ENCODE measurements around the gene ZNF232. TPM values are rescaled to one million over a fixed set of nuclear protein-coding genes. Genes with fewer than 3 reads are reported as not detected.

ZNF232 gene
- total and polyA plus RNA-seq, 5 donors from 2014 or later, result 4.6 to 12.3 (median 8.0) TPM

DNA sequence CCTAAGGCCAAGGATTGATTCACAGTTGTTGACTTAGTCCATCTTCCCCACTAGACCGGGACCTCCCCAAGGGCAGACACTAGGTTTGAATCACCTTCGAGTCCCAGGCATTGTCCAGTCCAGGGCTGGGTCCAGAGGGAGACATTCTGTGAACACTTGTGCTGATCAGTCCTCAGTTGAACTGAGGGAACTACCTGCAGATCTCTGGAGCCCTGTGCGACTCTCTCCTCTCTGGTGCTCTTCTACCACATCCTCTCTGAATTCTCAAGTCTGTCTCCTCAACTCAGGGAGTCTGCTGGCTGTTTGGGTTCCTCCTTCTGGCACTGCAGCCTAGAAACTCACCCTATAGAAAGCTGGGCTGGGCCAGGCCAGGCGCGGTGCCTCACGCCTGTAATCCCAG is 10.8 kb downstream of the ZNF232 start:
- Mint-ChIP-seq H3K27me3 (peaks cover 8% of the 10 kb centered on the region), H3K4me3 (peak overlapping the region in 1 of 4 donors; percentile 38), H3K9me3 (peaks cover 2 to 30% (median 10%) of the 10 kb centered on the region in 7 donors), H3K27ac (peak overlapping the region in 1 of 3 donors; percentile 91), H3K4me1 (peaks cover 0 to 9% (median under 1%) of the 10 kb centered on the region in 4 donors), H3K36me3 (peaks cover 9% of the 10 kb centered on the region)
- Histone ChIP-seq H3K4me1 (ENCODE audit: control insufficient read depth, insufficient read depth, low read length, poor library complexity, severe bottlenecking) (peaks cover 8% of the 10 kb centered on the region), H3K27ac (ENCODE audit: insufficient read depth, low read length, poor library complexity, severe bottlenecking) (no peak overlapping the region), H3K9me3 (ENCODE audit: control insufficient read depth in 2 of 2, low read length in 2 of 2) (peaks cover 7 to 18% of the 10 kb centered on the region in 2 experiments), H3K27me3 (ENCODE audit: control insufficient read depth, insufficient read depth, low read length) (no peaks in the 10 kb centered on the region), H3K4me3 (ENCODE audit: low read depth, low read length) (no peak overlapping the region), H3K36me3 (ENCODE audit: control insufficient read depth, insufficient read depth, low read length) (peaks cover 2% of the 10 kb centered on the region)
- DNase-seq (no peak), ATAC-seq (ENCODE audit: low read depth in 2 of 2) (no peak)

DNA sequence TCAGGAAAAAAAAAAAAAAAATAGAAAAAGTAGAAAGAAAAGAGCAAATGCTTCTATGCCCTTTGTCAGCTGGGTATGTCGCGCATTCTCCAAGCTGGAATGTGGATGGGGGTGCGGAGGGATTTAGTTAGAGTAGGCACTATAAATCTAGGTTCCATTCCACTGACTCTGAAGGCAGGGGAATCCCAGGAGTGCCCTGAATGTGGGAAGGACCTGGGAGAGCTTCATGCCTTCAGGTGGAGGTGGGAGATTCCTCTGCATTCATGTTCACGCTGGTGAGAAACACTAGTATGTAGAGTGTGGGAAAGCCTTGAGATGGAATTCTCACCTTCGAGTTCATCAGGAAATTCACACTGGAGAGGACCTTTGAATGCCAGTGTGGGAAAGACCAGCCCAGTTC is 12.4 kb downstream of the ZNF232 start:
- Histone ChIP-seq H3K4me3 (ENCODE audit: low read depth, low read length) (no peak overlapping the region), H3K27me3 (ENCODE audit: control insufficient read depth, insufficient read depth, low read length) (no peaks in the 10 kb centered on the region), H3K9me3 (ENCODE audit: control insufficient read depth in 2 of 2, low read length in 2 of 2) (peaks cover 19 to 34% of the 10 kb centered on the region in 2 experiments), H3K27ac (ENCODE audit: insufficient read depth, low read length, poor library complexity, severe bottlenecking) (no peak overlapping the region), H3K4me1 (ENCODE audit: control insufficient read depth, insufficient read depth, low read length, poor library complexity, severe bottlenecking) (peaks cover 8% of the 10 kb centered on the region), H3K36me3 (ENCODE audit: control insufficient read depth, insufficient read depth, low read length) (no peaks in the 10 kb centered on the region)
- H3K36me3 Mint-ChIP-seq, result peaks cover 6% of the 10 kb centered on the region
- peaks cover 0 to 9% (median under 1%) of the 10 kb centered on the region in 4 donors for H3K4me1 Mint-ChIP-seq
- H3K27ac Mint-ChIP-seq, result no peak overlapping the region
- ATAC-seq (ENCODE audit: low read depth in 2 of 2) (no peak), DNase-seq (no peak)
- peaks cover 3 to 37% (median 14%) of the 10 kb centered on the region in 7 donors for H3K9me3 Mint-ChIP-seq
- no peak overlapping the region for H3K4me3 Mint-ChIP-seq
- peaks cover 14% of the 10 kb centered on the region for H3K27me3 Mint-ChIP-seq

DNA sequence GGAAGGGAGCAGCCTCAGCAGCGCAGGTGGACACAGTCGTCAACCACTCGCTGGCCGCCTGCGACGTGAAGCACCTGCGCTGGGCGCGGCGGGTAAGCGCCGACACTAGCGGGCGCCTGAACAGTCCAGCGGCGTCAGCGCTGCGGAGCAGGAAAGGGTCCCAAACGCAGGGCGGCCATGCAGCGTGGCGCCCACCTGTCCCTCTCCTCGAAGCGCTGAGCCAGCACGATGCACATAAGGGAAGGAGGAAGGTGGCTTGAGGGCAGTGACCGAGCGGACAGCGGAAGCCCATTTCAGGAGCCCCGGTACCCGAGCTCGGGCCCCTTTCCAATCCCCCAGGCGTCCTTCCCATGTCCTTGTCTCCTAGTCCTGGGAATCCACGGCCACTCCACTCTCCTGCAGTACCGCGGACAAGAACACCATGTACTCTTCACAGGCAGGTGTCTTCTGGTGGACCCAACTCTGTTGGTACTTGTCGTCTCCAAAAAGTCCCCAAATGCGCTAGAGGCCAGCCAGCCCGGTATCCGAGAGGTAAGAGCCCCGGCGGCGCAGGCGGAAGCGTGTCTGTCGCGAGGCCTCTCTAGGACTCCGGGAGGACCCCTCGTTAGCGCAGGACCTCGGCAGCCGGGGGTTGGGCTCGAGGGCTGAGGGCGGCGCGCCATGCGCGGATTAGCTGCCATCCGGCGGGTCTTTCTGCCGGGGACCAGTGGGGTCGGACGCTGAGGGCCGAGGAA is 14.4 kb downstream of the ZNF232 start:
- DNase-seq (peak; percentile 11 to 46 (median 20)), ATAC-seq (ENCODE audit: low read depth in 2 of 2) (peak; percentile 59 to 67)
- peak overlapping the region in 1 of 3 donors; percentile 78 for H3K27ac Mint-ChIP-seq
- peaks cover 37 to 54% of the 10 kb centered on the region in 2 experiments for H3K9me3 ChIP-seq (ENCODE audit: control insufficient read depth in 2 of 2, low read length in 2 of 2)
- peaks cover 14% of the 10 kb centered on the region for H3K27me3 Mint-ChIP-seq
- peaks cover 3% of the 10 kb centered on the region for H3K36me3 ChIP-seq (ENCODE audit: control insufficient read depth, insufficient read depth, low read length)
- peaks cover 8% of the 10 kb centered on the region for H3K4me1 ChIP-seq (ENCODE audit: control insufficient read depth, insufficient read depth, low read length, poor library complexity, severe bottlenecking)
- peaks cover 11% of the 10 kb centered on the region for H3K36me3 Mint-ChIP-seq
- H3K27me3 ChIP-seq (ENCODE audit: control insufficient read depth, insufficient read depth, low read length), result no peaks in the 10 kb centered on the region
- H3K9me3 Mint-ChIP-seq, result peaks cover 3 to 44% (median 24%) of the 10 kb centered on the region in 7 donors
- no peak overlapping the region for H3K4me3 ChIP-seq (ENCODE audit: low read depth, low read length)
- H3K4me1 Mint-ChIP-seq, result peaks cover 0 to 9% (median under 1%) of the 10 kb centered on the region in 4 donors
- H3K27ac ChIP-seq (ENCODE audit: insufficient read depth, low read length, poor library complexity, severe bottlenecking), result no peak overlapping the region
- peak overlapping the region; percentile 69 to 90 (median 78) for H3K4me3 Mint-ChIP-seq

DNA sequence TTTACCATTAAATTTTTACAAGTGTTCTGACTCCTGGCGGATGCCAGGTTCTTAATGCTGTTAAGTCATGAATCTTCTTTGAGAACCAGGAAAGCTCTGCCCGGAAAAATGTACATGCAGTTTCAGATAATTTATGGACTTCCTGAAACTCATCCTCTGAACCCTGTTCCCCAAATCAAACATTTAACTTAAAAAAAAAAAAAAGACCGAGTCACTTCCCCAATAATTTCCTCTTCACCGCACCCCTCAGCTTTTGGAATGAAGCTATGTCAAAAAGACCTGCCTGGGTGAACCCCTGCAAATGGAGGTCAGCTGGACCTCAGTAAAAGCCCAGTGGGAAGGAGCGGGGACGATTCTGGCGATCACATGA is 15.0 kb downstream of the ZNF232 start:
- no peak overlapping the region for H3K27ac Mint-ChIP-seq
- ATAC-seq (ENCODE audit: low read depth in 2 of 2) (no peak), DNase-seq (no peak)
- H3K27ac ChIP-seq (ENCODE audit: insufficient read depth, low read length, poor library complexity, severe bottlenecking), result no peak overlapping the region
- peaks cover 9% of the 10 kb centered on the region for H3K36me3 ChIP-seq (ENCODE audit: control insufficient read depth, insufficient read depth, low read length)
- peaks cover 8% of the 10 kb centered on the region for H3K4me1 ChIP-seq (ENCODE audit: control insufficient read depth, insufficient read depth, low read length, poor library complexity, severe bottlenecking)
- H3K9me3 Mint-ChIP-seq, result peaks cover 3 to 49% (median 24%) of the 10 kb centered on the region in 7 donors
- peaks cover 43 to 59% of the 10 kb centered on the region in 2 experiments for H3K9me3 ChIP-seq (ENCODE audit: control insufficient read depth in 2 of 2, low read length in 2 of 2)
- peaks cover 14% of the 10 kb centered on the region for H3K27me3 Mint-ChIP-seq
- H3K4me3 ChIP-seq (ENCODE audit: low read depth, low read length), result no peak overlapping the region
- H3K4me3 Mint-ChIP-seq, result peak overlapping the region; percentile 21 to 90 (median 78)
- H3K27me3 ChIP-seq (ENCODE audit: control insufficient read depth, insufficient read depth, low read length), result no peaks in the 10 kb centered on the region
- H3K4me1 Mint-ChIP-seq, result peaks cover 0 to 9% (median under 1%) of the 10 kb centered on the region in 4 donors
- peaks cover 15% of the 10 kb centered on the region for H3K36me3 Mint-ChIP-seq

DNA sequence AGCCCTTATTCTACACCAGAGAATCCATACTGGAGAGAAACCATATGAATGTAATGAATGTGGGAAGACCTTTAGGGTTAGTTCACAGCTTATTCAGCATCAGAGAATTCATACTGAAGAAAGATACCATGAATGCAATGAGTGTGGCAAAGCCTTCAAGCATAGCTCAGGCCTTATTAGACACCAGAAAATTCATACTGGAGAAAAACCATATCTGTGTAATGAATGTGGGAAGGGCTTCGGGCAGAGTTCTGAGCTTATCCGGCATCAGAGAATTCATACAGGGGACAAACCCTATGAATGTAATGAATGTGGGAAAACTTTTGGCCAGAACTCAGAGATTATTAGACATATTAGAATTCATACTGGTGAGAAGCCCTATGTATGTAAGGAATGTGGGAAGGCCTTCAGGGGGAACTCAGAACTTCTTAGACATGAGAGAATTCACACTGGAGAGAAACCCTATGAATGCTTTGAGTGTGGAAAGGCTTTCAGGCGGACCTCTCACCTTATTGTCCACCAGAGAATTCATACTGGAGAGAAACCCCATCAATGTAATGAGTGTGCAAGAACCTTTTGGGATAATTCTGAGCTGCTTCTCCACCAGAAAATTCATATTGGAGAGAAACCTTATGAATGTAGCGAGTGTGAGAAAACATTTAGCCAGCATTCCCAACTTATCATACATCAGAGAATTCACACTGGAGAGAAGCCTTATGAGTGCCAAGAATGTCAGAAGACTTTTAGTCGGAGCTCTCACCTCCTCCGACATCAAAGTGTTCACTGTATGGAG is 19.3 kb downstream of the ZNF232 start:
- Mint-ChIP-seq H3K9me3 (peaks cover 0 to 81% (median 52%) of the 10 kb centered on the region in 7 donors), H3K36me3 (peaks cover 49% of the 10 kb centered on the region), H3K4me1 (peaks cover 0 to 8% (median 3%) of the 10 kb centered on the region in 4 donors), H3K27ac (peak overlapping the region in 1 of 3 donors; percentile 26), H3K27me3 (peaks cover 10% of the 10 kb centered on the region), H3K4me3 (no peak overlapping the region)
- H3K4me1 ChIP-seq (ENCODE audit: control insufficient read depth, insufficient read depth, low read length, poor library complexity, severe bottlenecking), result peaks cover 4% of the 10 kb centered on the region
- peaks cover 78 to 100% of the 10 kb centered on the region in 2 experiments for H3K9me3 ChIP-seq (ENCODE audit: control insufficient read depth in 2 of 2, low read length in 2 of 2)
- H3K27ac ChIP-seq (ENCODE audit: insufficient read depth, low read length, poor library complexity, severe bottlenecking), result no peak overlapping the region
- DNase-seq (no peak), ATAC-seq (ENCODE audit: low read depth in 2 of 2) (no peak)
- peaks cover 44% of the 10 kb centered on the region for H3K36me3 ChIP-seq (ENCODE audit: control insufficient read depth, insufficient read depth, low read length)
- peak overlapping the region; percentile 8 for H3K4me3 ChIP-seq (ENCODE audit: low read depth, low read length)
- H3K27me3 ChIP-seq (ENCODE audit: control insufficient read depth, insufficient read depth, low read length), result no peaks in the 10 kb centered on the region

DNA sequence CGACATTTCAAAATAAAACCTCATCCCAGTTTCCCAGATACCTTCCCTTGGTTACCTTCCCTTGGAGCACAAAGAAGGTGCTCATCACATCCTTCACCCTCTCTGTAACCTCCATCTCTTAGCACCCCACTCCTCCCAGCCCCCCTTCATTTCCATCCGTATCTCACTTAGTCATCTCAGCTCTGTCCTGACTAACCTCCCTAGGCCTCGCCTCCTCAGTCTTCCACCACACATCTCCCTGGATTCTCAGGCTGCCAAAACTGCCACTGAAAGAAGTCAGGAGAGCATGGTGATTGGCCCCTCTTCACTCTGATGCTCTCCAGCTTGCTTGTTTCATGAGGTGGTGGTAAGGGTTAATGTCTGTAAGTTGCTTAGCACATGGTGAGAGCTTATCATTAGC is 31.1 kb downstream of the ZNF232 start:
- Histone ChIP-seq H3K4me3 (ENCODE audit: low read depth, low read length) (no peak overlapping the region), H3K27me3 (ENCODE audit: control insufficient read depth, insufficient read depth, low read length) (no peaks in the 10 kb centered on the region), H3K36me3 (ENCODE audit: control insufficient read depth, insufficient read depth, low read length) (no peaks in the 10 kb centered on the region), H3K9me3 (ENCODE audit: control insufficient read depth in 2 of 2, low read length in 2 of 2) (peaks cover 8 to 19% of the 10 kb centered on the region in 2 experiments), H3K27ac (ENCODE audit: insufficient read depth, low read length, poor library complexity, severe bottlenecking) (no peak overlapping the region), H3K4me1 (ENCODE audit: control insufficient read depth, insufficient read depth, low read length, poor library complexity, severe bottlenecking) (peaks cover 18% of the 10 kb centered on the region)
- DNase-seq (no peak), ATAC-seq (ENCODE audit: low read depth in 2 of 2) (no peak)
- H3K27me3 Mint-ChIP-seq, result no peaks in the 10 kb centered on the region
- H3K36me3 Mint-ChIP-seq, result peaks cover 25% of the 10 kb centered on the region
- H3K4me3 Mint-ChIP-seq, result peak overlapping the region in 2 of 4 donors; percentile 56 to 65
- H3K4me1 Mint-ChIP-seq, result peaks cover 7 to 37% (median 24%) of the 10 kb centered on the region in 4 donors
- peaks cover 0 to 15% (median 8%) of the 10 kb centered on the region in 7 donors for H3K9me3 Mint-ChIP-seq
- no peak overlapping the region for H3K27ac Mint-ChIP-seq

DNA sequence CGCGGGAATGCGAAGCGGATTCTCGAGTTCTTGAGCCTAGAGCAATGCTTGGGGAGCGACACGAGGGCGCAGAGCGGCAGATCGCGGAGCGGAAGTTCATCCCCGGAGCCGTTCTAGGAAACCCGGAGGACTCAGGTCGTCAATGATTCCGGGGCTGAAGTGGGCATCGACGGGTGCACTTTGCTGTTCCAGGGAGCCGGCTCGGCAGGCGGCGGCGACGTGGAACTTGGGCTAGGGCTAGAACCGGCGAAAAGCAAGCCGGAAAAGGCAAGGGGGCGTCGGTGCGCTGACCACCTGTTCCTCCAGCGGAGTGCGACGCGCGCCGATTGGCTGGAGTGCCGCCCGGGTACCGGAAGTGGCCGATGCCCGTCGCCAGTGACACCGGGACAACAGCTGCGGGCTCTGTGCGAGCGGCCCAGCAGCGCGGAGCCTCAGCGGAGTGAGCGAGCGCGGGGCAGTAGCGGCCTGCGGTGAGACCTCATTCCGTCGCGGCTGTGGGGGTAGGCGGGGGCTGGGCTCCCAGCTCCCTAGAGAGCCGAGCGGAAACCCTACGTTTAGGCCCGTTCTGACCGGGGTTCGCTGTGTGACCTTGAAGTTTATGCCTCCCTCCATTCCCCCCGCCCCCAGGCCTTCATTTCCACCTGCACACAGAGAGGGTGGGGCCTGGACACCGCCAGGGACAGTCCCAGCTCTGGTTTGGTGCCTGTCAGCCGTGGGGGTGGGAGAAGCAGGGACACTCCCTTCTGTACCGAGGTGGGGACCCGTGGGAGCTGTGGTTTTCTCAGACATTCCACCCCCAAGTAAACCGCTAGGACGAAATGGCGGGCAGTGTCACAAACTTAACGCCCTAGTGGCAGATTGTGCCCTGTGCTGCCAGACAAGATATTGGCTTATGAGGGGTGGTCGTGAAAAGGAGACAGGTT is 33.3 kb downstream of the ZNF232 start, which contains the start of gene ZFP3:
ZFP3 (plus strand) TSS at position 362 of the 923 bp plus-strand sequence. CDS start 13,038 bp downstream, outside the sequence.
- Histone ChIP-seq H3K27me3 (ENCODE audit: control insufficient read depth, insufficient read depth, low read length) (no peaks in the 10 kb centered on the region), H3K36me3 (ENCODE audit: control insufficient read depth, insufficient read depth, low read length) (no peaks in the 10 kb centered on the region), H3K27ac (ENCODE audit: insufficient read depth, low read length, poor library complexity, severe bottlenecking) (peak within 1 kb of the TSS; percentile 68), H3K9me3 (ENCODE audit: control insufficient read depth in 2 of 2, low read length in 2 of 2) (peaks cover 4 to 7% of the 10 kb centered on the region in 2 experiments), H3K4me1 (ENCODE audit: control insufficient read depth, insufficient read depth, low read length, poor library complexity, severe bottlenecking) (peaks cover 18% of the 10 kb centered on the region), H3K4me3 (ENCODE audit: low read depth, low read length) (peak within 1 kb of the TSS; percentile 88)
- peak; percentile 73 to 84 for ATAC-seq (ENCODE audit: low read depth in 2 of 2)
- peak within 1 kb of the TSS; percentile 89 to 100 (median 94) for H3K4me3 Mint-ChIP-seq
- H3K9me3 Mint-ChIP-seq, result peaks cover 0 to 4% (median 4%) of the 10 kb centered on the region in 7 donors
- peak within 1 kb of the TSS; percentile 87 to 91 (median 90) for H3K27ac Mint-ChIP-seq
- DNase-seq, result peak; percentile 60 to 89 (median 67)
- peaks cover 9 to 33% (median 24%) of the 10 kb centered on the region in 4 donors for H3K4me1 Mint-ChIP-seq
- peaks cover 16% of the 10 kb centered on the region for H3K36me3 Mint-ChIP-seq
- H3K27me3 Mint-ChIP-seq, result no peaks in the 10 kb centered on the region
